AG04450 (cell line): ENCODE data around the gene MXRA8. TPM values are rescaled to one million over a fixed set of nuclear protein-coding genes. Genes with fewer than 3 reads are reported as not detected.

Source experiments
- CTCF ChIA-PET: fragments of 300-600, 350-600 bp; formaldehyde crosslinking; extraction: SDS; loops from one replicate; lab custom pipeline; 2022; ENCODE audit warnings: antibody characterized with exemption, inconsistent platforms; lab: Charles Lee
- POLR2A ChIA-PET: fragments of 350-600 bp; formaldehyde crosslinking; extraction: SDS; loops from one replicate; lab custom pipeline; 2021; ENCODE audit warnings: antibody characterized with exemption, inconsistent platforms; lab: Yijun Ruan, JAX
- DNase-seq: peaks from one replicate; pipeline ENCODE4 v3.0.0-alpha.2; 2011; ENCODE audit warnings: low read depth, low spot score
- H3K27ac ChIP-seq: one replicate; pipeline ENCODE4 v1.5.1; 2012; ENCODE audit warnings: low read depth, low read length, control low read depth
- H3K27me3 ChIP-seq: one replicate; pipeline ENCODE4 v1.6.0; 2012; ENCODE audit warnings: low read length; ENCODE audit not compliant: control insufficient read depth, insufficient read depth
- H3K4me3 ChIP-seq: 2 replicates; pipeline ENCODE4 v1.5.1; 2011; ENCODE audit warnings: mild to moderate bottlenecking, low read depth, low read length, control low read depth
- H3K9me3 ChIP-seq: 2 replicates; pipeline ENCODE4 v1.5.1; 2012; ENCODE audit warnings: low read length; ENCODE audit not compliant: control insufficient read depth, insufficient read depth
- polyA plus RNA-seq: library from polyadenylated mRNA; depleted of rRNA; stranded (reverse); fragments of >200 nt; gene quantifications from 2 replicates; pipeline ENCODE4 v1.2.3, GENCODE V29; 2011
- TF ChIP-seq, protein P1 (sequence below): IDR thresholded peaks from 2 replicates; pipeline ENCODE4 v1.5.1; 2011; ENCODE audit warnings: low read depth, low read length, control low read depth, inconsistent platforms

MXRA8 gene
- polyA plus RNA-seq, 1 experiment = 186 TPM

DNA sequence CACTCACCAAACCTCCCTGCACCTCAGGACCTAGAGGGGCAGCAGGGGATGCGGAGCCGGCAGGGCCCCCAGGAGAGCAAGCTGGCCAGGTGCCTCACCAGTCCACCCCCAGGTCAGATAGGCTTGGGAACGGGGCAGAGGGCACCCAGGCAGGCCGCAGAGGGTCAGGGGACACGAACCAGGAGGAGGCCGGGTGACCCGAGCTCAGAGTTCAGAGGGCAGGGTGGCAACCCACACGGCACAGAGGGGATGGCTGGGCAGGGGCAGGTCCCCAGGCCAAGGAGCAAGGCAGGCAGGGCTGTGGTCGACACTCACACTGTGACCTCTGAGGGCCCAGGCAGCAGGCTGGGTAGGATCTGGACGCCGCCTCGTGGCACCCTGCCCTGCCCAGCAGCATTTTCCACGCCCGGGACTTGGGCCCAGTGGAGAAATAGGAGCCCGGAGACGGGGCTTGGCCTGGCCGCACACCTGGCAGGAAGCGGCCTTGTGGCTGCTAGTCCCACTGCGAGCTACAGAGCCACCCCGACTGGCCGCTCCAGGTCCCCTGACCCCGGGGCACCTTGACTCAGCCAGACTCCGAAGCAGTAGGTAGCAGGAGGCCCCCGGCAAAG, 14.4 kb downstream of the MXRA8 start:
- ChIA-PET POLR2A (interaction anchor here (0.7 kb wide), 1 partner anchor 31 kb away, joined by 3 read pairs; the partner anchor contains the start of gene AURKAIP1), CTCF (interaction anchor here (2.1 kb wide), 1 partner anchor 8 kb away, joined by 5 read pairs; no protein-coding TSS in a partner anchor)
- Histone ChIP-seq H3K27ac (no peak overlapping the region), H3K27me3 (no peaks in the 10 kb centered on the region), H3K9me3 (no peaks in the 10 kb centered on the region; the same call in 1 of the 2 replicates), H3K4me3 (no peak overlapping the region)
- no peak for DNase-seq
- TF ChIP-seq, protein P1, sequence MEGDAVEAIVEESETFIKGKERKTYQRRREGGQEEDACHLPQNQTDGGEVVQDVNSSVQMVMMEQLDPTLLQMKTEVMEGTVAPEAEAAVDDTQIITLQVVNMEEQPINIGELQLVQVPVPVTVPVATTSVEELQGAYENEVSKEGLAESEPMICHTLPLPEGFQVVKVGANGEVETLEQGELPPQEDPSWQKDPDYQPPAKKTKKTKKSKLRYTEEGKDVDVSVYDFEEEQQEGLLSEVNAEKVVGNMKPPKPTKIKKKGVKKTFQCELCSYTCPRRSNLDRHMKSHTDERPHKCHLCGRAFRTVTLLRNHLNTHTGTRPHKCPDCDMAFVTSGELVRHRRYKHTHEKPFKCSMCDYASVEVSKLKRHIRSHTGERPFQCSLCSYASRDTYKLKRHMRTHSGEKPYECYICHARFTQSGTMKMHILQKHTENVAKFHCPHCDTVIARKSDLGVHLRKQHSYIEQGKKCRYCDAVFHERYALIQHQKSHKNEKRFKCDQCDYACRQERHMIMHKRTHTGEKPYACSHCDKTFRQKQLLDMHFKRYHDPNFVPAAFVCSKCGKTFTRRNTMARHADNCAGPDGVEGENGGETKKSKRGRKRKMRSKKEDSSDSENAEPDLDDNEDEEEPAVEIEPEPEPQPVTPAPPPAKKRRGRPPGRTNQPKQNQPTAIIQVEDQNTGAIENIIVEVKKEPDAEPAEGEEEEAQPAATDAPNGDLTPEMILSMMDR = no peak

DNA sequence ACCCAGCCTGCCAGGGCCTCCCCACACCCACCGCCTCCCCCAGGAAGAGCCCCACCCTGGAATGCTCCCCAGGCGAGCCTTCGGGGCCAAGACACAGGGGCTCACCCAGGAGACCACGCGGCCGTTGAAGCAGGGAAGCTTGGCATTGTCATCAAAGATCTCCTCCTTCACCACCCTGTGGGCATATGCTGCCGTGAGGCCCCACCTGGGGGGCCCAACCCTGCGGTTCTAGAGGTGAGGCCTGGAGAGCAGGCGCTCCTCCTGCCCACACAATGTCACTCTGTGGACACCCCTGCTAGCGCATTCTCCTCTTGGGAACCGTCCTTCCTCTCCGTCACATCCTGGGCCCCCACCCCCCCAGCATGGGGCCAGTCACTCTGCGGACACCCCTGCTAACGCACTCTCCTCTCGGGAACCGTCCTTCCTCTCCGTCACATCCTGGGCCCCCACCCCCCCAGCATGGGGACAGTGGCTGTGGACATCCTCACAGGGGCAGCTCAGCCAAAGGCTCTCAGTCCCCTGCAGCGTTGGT, 15.7 kb downstream of the MXRA8 start:
- Histone ChIP-seq H3K27me3 (no peaks in the 10 kb centered on the region), H3K9me3 (peaks cover 3% of the 10 kb centered on the region; the same call in 1 of the 2 replicates), H3K4me3 (no peak overlapping the region), H3K27ac (no peak overlapping the region)
- ChIA-PET POLR2A (no interaction called here), CTCF (no interaction called here)
- no peak for DNase-seq
- TF ChIP-seq, protein P1 = no peak

DNA sequence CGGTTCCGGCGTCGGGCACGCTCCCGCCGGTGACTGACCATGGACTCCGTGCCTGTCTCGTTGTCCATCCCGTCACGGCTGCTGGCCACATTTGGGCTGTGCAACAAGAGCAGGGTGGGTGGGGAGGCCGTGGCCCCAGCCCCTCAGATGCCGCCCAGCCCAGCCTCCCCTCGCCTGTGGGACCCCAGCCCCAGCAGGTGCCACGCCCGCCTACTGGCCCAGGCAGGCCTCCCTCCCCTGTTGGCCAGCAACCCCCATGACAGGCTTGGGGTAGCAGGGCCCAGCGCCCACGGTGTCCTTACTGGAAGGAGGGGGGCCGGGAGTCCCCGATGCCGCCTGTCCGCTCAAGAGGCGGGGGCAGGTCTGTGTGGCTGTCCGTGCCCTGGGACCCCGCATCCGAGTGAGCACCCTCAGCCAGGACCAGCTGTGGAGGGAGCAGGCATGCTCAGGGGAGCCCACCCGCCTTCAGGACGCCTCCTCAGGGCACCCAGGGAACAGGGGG, 16.2 kb downstream of the MXRA8 start:
- DNase-seq = no peak
- CTCF ChIA-PET = no interaction called here

DNA sequence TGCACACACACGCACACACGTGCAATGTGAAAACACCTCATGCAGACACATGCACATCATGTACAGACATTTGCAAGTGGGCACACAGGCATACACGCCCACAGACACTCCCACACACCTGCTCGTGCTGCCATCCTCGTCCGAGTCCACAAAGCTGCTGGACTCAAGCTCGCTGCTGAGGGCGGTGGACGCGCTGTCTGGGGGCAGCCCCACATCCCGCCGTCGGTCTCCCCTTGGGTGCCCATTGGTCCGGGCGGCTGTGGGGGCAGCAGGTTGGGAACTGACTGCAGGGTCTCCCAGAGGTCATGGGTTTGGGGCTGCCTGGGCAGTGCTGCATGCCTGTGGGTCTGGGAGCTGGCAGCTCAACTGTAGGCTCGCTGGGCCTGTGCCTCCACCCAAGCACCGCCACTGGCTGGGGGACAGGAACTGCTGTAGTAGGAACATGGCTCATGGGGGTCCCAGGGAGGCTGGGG, 16.8 kb downstream of the MXRA8 start:
- Histone ChIP-seq H3K9me3 (peaks cover 3% of the 10 kb centered on the region; the same call in 1 of the 2 replicates), H3K27ac (no peak overlapping the region), H3K27me3 (no peaks in the 10 kb centered on the region), H3K4me3 (no peak overlapping the region)
- ChIA-PET POLR2A (no interaction called here), CTCF (no interaction called here)
- DNase-seq = no peak
- TF ChIP-seq, protein P1 = no peak

More for the DNA sequence above, 16.2 kb downstream of the MXRA8 start:
- Histone ChIP-seq H3K27me3 (no peaks in the 10 kb centered on the region), H3K27ac (no peak overlapping the region), H3K4me3 (no peak overlapping the region), H3K9me3 (peaks cover 3% of the 10 kb centered on the region; the same call in 1 of the 2 replicates)
- TF ChIP-seq, protein P1 = no peak
- POLR2A ChIA-PET = no interaction called here
